Endothelial cell (in vitro differentiated cells): ENCODE results near the gene RPS14. TPM values are rescaled to one million over a fixed set of nuclear protein-coding genes. Genes with fewer than 3 reads are reported as not detected.
"Not testable (repeated sequence)": the region's sequence is repeated elsewhere in the genome, so short reads cannot be mapped to it uniquely, and the experiment has no call there.

Source experiments
- DNase-seq: peaks from one replicate; pipeline ENCODE4 v3.0.0; 2021; ENCODE audit warnings: low spot score
- H3K27ac Mint-ChIP-seq: one replicate; pipeline ENCODE4 v1.8.0; 2021; ENCODE audit warnings: mixed read lengths, inconsistent platforms; ENCODE audit not compliant: unreplicated experiment
- H3K27me3 Mint-ChIP-seq: one replicate; pipeline ENCODE4 v1.8.0; 2021; ENCODE audit warnings: mild to moderate bottlenecking, moderate library complexity, mixed read lengths, inconsistent platforms; ENCODE audit not compliant: unreplicated experiment
- H3K36me3 Mint-ChIP-seq: one replicate; pipeline ENCODE4 v1.8.0; 2021; ENCODE audit warnings: mild to moderate bottlenecking, low read depth, mixed read lengths, inconsistent platforms; ENCODE audit not compliant: unreplicated experiment
- H3K4me1 Mint-ChIP-seq: one replicate; pipeline ENCODE4 v1.8.0; 2021; ENCODE audit warnings: mild to moderate bottlenecking, mixed read lengths, inconsistent platforms; ENCODE audit not compliant: unreplicated experiment
- H3K4me3 Mint-ChIP-seq: one replicate; pipeline ENCODE4 v1.8.0; 2021; ENCODE audit warnings: mild to moderate bottlenecking, mixed read lengths, inconsistent platforms; ENCODE audit not compliant: unreplicated experiment
- H3K9me3 Mint-ChIP-seq: one replicate; pipeline ENCODE4 v1.8.0; 2021; ENCODE audit warnings: mixed read lengths, inconsistent platforms; ENCODE audit not compliant: unreplicated experiment
- total RNA-seq: library from RNA; stranded (reverse); fragmentation: NEBNext Ultra II Directional; extraction: Animal tissue kit (Norgen Biotek cat#: 25700); gene quantifications from one replicate; pipeline ENCODE4 v1.2.1, GENCODE V29; 2021; ENCODE audit not compliant: unreplicated experiment
- TF ChIP-seq, protein P1 (sequence below): fragments of 200-600 bp; sonication (generic); IDR thresholded peaks from one replicate; pipeline ENCODE4 v1.5.0; 2021; ENCODE audit warnings: antibody characterized with exemption; ENCODE audit not compliant: unreplicated experiment

Gene RPS14
- total RNA-seq, 1 donor from 2014 or later = 2,784 TPM

GRCh38 chr5:150431048-150431447 is 18.5 kb downstream of the RPS14 start:
- H3K36me3 Mint-ChIP-seq = peaks cover 9% of the 10 kb centered on the region
- H3K27ac Mint-ChIP-seq = no peak overlapping the region
- TF ChIP-seq, protein P1, sequence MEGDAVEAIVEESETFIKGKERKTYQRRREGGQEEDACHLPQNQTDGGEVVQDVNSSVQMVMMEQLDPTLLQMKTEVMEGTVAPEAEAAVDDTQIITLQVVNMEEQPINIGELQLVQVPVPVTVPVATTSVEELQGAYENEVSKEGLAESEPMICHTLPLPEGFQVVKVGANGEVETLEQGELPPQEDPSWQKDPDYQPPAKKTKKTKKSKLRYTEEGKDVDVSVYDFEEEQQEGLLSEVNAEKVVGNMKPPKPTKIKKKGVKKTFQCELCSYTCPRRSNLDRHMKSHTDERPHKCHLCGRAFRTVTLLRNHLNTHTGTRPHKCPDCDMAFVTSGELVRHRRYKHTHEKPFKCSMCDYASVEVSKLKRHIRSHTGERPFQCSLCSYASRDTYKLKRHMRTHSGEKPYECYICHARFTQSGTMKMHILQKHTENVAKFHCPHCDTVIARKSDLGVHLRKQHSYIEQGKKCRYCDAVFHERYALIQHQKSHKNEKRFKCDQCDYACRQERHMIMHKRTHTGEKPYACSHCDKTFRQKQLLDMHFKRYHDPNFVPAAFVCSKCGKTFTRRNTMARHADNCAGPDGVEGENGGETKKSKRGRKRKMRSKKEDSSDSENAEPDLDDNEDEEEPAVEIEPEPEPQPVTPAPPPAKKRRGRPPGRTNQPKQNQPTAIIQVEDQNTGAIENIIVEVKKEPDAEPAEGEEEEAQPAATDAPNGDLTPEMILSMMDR = no peak
- peaks cover 3% of the 10 kb centered on the region for H3K4me1 Mint-ChIP-seq
- no peak overlapping the region for H3K4me3 Mint-ChIP-seq
- no peak for DNase-seq
- H3K9me3 Mint-ChIP-seq = no peaks in the 10 kb centered on the region
- peaks cover 7% of the 10 kb centered on the region for H3K27me3 Mint-ChIP-seq

GRCh38 chr5:150429410-150429873 is 20.1 kb downstream of the RPS14 start:
- H3K27ac Mint-ChIP-seq = no peak overlapping the region
- no peaks in the 10 kb centered on the region for H3K9me3 Mint-ChIP-seq
- DNase-seq = no peak
- no peak overlapping the region for H3K4me3 Mint-ChIP-seq
- TF ChIP-seq, protein P1 = no peak
- H3K36me3 Mint-ChIP-seq = peaks cover 9% of the 10 kb centered on the region
- no peaks in the 10 kb centered on the region for H3K4me1 Mint-ChIP-seq
- H3K27me3 Mint-ChIP-seq = peaks cover 7% of the 10 kb centered on the region

DNA sequence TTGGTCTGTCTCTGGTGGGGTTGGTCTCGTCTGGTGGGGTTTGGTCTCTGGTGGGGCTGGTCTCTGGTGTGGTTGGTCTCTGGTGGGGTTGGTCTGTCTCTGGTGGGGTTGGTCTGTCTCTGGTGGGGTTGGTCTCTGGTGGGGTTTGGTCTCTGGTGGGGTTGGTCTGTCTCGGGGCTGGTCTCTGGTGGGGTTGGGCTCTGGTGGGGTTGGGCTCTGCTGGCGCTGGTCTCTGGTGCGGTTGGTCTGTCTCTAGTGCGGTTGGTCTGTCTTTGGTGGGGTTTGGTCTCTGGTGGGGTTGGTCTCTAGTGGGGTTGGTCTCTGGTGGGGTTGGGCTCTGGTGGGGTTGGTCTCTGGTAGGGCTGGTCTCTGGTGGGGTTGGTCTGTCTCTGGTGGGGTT is 20.6 kb downstream of the RPS14 start:
- Mint-ChIP-seq H3K4me3 (no peak overlapping the region), H3K27me3 (peaks cover 7% of the 10 kb centered on the region)

GRCh38 chr5:150428106-150428876 is 21.2 kb downstream of the RPS14 start:
- Mint-ChIP-seq H3K4me3 (peak overlapping the region; percentile 16), H3K4me1 (no peaks in the 10 kb centered on the region), H3K9me3 (no peaks in the 10 kb centered on the region), H3K27ac (no peak overlapping the region), H3K36me3 (peaks cover 9% of the 10 kb centered on the region), H3K27me3 (peaks cover 4% of the 10 kb centered on the region)
- no peak for DNase-seq
- TF ChIP-seq, protein P1 = no peak

More for the DNA sequence above, 20.6 kb downstream of the RPS14 start:
- peaks cover 9% of the 10 kb centered on the region for H3K36me3 Mint-ChIP-seq
- H3K9me3 Mint-ChIP-seq = no peaks in the 10 kb centered on the region
- no peaks in the 10 kb centered on the region for H3K4me1 Mint-ChIP-seq
- TF ChIP-seq, protein P1 = no peak
- DNase-seq = no peak
- H3K27ac Mint-ChIP-seq = no peak overlapping the region

GRCh38 chr5:150426165-150426564 is 23.4 kb downstream of the RPS14 start:
- not testable (repeated sequence) for DNase-seq, H3K4me1 Mint-ChIP-seq, H3K9me3 Mint-ChIP-seq, H3K36me3 Mint-ChIP-seq, H3K4me3 Mint-ChIP-seq, H3K27ac Mint-ChIP-seq, H3K27me3 Mint-ChIP-seq
